ENCODE measurements around the gene HUS1B. TPM values are rescaled to one million over a fixed set of nuclear protein-coding genes. Genes with fewer than 3 reads are reported as not detected.

HUS1B gene
- total and polyA plus RNA-seq, 9 of the 15 experiments (the other 6 are each of a cell fraction or from before 2014, with no cell fraction given) = 0.16 to 1.4 (median 0.38) TPM; not detected in 1

- TF ChIP-seq, protein P1, sequence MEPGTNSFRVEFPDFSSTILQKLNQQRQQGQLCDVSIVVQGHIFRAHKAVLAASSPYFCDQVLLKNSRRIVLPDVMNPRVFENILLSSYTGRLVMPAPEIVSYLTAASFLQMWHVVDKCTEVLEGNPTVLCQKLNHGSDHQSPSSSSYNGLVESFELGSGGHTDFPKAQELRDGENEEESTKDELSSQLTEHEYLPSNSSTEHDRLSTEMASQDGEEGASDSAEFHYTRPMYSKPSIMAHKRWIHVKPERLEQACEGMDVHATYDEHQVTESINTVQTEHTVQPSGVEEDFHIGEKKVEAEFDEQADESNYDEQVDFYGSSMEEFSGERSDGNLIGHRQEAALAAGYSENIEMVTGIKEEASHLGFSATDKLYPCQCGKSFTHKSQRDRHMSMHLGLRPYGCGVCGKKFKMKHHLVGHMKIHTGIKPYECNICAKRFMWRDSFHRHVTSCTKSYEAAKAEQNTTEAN (CRISPR knock-in tag; IDR thresholded peaks at IDR 0.05) = no peak
- TF ChIP-seq MYNN (IDR thresholded peaks at IDR 0.05) (0 out of 2 replicates have a peak, but pooled peaks have one; percentile 31), MYNN (CRISPR knock-in tag; IDR thresholded peaks at IDR 0.05) (no peak), ZNF41 (CRISPR knock-in tag; conservative IDR thresholded peaks at IDR 0.05) (no peak), FOXM1 (IDR thresholded peaks at IDR 0.05; ENCODE audit: low read depth) (no peak), FOXM1 (CRISPR knock-in tag; IDR thresholded peaks at IDR 0.05; ENCODE audit: low read depth) (no peak), DACH1 (IDR thresholded peaks at IDR 0.05; ENCODE audit: partially characterized antibody) (no peak), SLC30A9 (CRISPR knock-in tag; IDR thresholded peaks at IDR 0.05) (no peak), RAD51 (IDR thresholded peaks at IDR 0.05; ENCODE audit: borderline replicate concordance, low read depth) (no peak), FOXJ3 (CRISPR knock-in tag; IDR thresholded peaks at IDR 0.05) (no peak), RCOR1 (IDR thresholded peaks at IDR 0.05; ENCODE audit: borderline replicate concordance in 1 of 2, low read depth in 2 of 2, low read length in 2 of 2) (no peak), HNRNPK (IDR thresholded peaks at IDR 0.05; ENCODE audit: low read depth, low read length, poor library complexity, severe bottlenecking) (no peak), ATF1 (CRISPR knock-in tag; IDR thresholded peaks at IDR 0.05) (no peak), ATF1 (tag; IDR thresholded peaks at IDR 0.05) (no peak), DMBX1 (CRISPR knock-in tag; IDR thresholded peaks at IDR 0.05; ENCODE audit: borderline replicate concordance) (0 out of 2 replicates have a peak, but pooled peaks have one; percentile 18), ZNF133 (CRISPR knock-in tag; IDR thresholded peaks at IDR 0.05) (no peak), ZNF778 (CRISPR knock-in tag; IDR thresholded peaks at IDR 0.05) (no peak), ARID2 (IDR thresholded peaks at IDR 0.05) (no peak), ZKSCAN3 (CRISPR knock-in tag; IDR thresholded peaks at IDR 0.05) (no peak), RNF2 (IDR thresholded peaks at IDR 0.05) (no peak), NCOA4 (IDR thresholded peaks at IDR 0.05; ENCODE audit: partially characterized antibody) (no peak), MEIS2 (IDR thresholded peaks at IDR 0.05; ENCODE audit: partially characterized antibody) (no peak), E2F4 (CRISPR knock-in tag; IDR thresholded peaks at IDR 0.05; ENCODE audit: low read depth) (no peak), ZNF143 (CRISPR knock-in tag; IDR thresholded peaks at IDR 0.05) (no peak)
- TF ChIP-seq, protein P2, sequence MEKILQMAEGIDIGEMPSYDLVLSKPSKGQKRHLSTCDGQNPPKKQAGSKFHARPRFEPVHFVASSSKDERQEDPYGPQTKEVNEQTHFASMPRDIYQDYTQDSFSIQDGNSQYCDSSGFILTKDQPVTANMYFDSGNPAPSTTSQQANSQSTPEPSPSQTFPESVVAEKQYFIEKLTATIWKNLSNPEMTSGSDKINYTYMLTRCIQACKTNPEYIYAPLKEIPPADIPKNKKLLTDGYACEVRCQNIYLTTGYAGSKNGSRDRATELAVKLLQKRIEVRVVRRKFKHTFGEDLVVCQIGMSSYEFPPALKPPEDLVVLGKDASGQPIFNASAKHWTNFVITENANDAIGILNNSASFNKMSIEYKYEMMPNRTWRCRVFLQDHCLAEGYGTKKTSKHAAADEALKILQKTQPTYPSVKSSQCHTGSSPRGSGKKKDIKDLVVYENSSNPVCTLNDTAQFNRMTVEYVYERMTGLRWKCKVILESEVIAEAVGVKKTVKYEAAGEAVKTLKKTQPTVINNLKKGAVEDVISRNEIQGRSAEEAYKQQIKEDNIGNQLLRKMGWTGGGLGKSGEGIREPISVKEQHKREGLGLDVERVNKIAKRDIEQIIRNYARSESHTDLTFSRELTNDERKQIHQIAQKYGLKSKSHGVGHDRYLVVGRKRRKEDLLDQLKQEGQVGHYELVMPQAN (IDR thresholded peaks at IDR 0.05; ENCODE audit: borderline replicate concordance) = no peak
- TF ChIP-seq, protein P3, sequence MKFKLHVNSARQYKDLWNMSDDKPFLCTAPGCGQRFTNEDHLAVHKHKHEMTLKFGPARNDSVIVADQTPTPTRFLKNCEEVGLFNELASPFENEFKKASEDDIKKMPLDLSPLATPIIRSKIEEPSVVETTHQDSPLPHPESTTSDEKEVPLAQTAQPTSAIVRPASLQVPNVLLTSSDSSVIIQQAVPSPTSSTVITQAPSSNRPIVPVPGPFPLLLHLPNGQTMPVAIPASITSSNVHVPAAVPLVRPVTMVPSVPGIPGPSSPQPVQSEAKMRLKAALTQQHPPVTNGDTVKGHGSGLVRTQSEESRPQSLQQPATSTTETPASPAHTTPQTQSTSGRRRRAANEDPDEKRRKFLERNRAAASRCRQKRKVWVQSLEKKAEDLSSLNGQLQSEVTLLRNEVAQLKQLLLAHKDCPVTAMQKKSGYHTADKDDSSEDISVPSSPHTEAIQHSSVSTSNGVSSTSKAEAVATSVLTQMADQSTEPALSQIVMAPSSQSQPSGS (CRISPR knock-in tag; IDR thresholded peaks at IDR 0.05) = no peak
Measured at GRCh38 chr6:659716-660581, 3.0 kb upstream of the HUS1B start (continued).
